Medulla oblongata (tissue), 1 donor: ENCODE data around the gene PRRT2.
A peak's percentile ranks its signal among the peaks of the same experiment; 100 is the strongest.
"Not testable (repeated sequence)": the region's sequence is repeated elsewhere in the genome, so short reads cannot be mapped to it uniquely, and the experiment has no call there.

ENCODE experiments used
- DNase-seq: peaks from one replicate; pipeline ENCODE4 v3.0.0-alpha.2; 2015; ENCODE audit errors: extremely low spot score

Gene PRRT2

DNA sequence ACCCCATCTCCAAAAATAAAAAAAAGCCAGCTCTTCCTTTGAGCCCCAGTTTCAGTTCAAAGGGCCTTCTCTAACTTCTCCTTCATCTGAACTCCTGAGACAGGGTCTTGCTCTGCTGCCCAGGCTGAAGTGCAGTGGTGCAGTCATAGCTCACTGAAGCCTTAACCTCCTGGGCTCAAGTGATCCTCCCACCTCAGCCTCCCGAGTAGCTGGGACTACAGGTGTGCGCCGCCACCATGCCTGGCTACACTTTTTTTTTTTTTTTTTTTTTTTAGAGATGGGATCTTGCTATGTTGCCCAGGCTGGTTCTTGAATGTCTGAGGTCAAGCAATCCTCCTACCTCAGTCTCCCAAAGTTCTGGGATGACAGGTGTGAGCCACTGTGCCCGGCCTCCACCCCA, 21.2 kb downstream of the PRRT2 start:
- DNase-seq: not testable (repeated sequence)

GRCh38 chr16:29834079-29834478, 22.1 kb downstream of the PRRT2 start:
- DNase-seq: no peak

- no peak for DNase-seq
Observed at GRCh38 chr16:29835926-29836325, 23.9 kb downstream of the PRRT2 start.

GRCh38 chr16:29836623-29837022, 24.6 kb downstream of the PRRT2 start:
- DNase-seq: no peak

DNA sequence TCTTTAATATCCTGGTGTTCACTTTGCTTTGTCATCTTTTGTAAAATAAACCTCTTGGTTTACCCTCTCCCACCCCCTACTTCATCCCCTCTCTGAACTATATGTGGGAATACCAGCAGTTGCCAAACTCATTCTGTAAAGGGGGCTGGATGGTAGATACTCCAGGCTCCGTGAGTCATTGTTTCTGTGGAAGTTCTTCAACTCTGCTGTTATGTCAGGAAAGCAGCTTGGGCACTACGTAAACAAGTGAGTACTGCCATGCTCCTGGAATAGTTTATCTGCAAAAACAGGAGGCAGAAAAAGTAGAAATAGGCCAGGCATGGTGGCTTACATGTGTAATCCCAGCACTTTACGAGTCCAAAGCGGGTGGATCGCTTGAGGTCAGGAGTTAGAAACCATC, 25.8 kb downstream of the PRRT2 start:
- DNase-seq: no peak

- DNase-seq: no peak
Observed at GRCh38 chr16:29839822-29840221, 27.8 kb downstream of the PRRT2 start.

DNA sequence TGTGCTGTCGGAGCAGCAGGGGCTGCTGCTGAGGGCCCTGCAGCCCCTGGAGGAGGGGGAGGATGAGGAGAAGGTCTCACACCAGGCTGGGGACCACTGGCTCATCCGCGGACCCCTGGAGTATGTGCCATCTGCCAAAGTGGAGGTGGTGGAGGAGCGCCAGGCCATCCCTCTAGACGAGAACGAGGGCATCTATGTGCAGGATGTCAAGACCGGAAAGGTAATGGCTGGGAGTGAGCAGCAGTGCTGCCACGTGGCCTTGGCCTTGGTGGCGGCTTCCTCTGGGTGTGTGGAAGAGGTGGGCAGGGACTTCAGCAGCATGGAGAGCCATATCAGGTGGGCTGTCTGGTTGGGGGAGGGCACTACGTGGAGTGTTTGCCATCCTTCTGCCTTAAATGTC, 28.2 kb downstream of the PRRT2 start:
- DNase-seq: no peak

DNA sequence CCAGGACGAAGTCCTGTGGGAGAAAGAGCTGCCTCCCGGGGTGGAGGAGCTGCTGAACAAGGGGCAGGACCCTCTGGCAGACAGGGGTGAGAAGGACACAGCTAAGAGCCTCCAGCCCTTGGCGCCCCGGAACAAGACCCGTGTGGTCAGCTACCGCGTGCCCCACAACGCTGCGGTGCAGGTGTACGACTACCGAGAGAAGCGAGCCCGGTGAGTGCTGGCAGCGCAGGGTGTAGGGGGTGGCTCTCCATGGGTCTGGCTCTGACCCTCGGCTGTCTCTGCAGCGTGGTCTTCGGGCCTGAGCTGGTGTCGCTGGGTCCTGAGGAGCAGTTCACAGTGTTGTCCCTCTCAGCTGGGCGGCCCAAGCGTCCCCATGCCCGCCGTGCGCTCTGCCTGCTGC, 29.6 kb downstream of the PRRT2 start:
- DNase-seq: no peak

GRCh38 chr16:29842732-29843346, 30.8 kb downstream of the PRRT2 start:
- DNase-seq: no peak

DNA sequence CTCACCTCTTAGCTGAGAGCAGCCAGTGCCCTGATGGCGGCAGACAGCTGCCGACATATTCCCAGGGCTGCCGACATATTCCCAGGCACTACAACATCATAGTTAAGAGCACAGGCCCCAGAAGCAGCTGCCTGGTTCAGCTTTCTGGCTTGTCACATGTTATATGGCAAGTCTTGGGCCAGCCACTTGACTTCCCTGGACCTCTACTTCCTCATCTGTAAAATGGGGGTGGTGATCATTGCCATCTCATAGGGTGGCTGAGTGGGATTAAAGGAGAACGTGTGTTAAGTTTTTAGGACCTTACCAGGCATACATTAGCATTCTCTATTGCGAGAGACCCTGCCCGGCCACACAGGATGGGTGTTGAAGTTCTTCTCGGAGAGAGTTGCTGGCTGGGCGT, 31.9 kb downstream of the PRRT2 start:
- no peak for DNase-seq

DNA sequence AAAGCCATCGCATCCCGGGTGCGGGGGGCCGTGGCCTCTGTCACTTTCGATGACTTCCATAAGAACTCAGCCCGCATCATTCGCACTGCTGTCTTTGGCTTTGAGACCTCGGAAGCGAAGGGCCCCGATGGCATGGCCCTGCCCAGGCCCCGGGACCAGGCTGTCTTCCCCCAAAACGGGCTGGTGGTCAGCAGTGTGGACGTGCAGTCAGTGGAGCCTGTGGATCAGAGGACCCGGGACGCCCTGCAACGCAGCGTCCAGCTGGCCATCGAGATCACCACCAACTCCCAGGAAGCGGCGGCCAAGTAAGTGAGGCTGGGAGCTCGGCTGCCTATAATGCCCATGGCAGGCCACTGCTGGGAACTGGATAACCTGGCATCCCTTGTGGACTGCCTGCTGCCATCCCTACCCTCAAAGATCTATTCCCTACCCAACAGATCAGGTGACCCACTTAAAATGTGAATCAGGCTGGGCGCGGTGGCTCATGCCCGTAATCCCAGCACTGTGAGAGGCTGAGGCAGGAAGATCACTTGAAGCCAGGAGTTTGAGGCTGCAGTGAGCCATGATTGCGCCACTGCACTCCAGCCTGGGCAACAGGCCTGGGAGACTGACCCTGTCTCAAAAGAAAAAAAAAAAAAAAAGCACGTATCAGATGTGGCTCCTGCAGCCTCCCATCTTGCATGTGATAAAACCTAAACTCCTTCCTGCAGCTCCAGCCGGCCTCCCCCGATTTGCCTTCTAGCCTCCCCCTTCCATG, 32.8 kb downstream of the PRRT2 start:
- DNase-seq: no peak

GRCh38 chr16:29845656-29846055, 33.7 kb downstream of the PRRT2 start:
- no peak for DNase-seq

- DNase-seq: peak; percentile 67
Observed at GRCh38 chr16:29848420-29849297, 36.7 kb downstream of the PRRT2 start.

DNA sequence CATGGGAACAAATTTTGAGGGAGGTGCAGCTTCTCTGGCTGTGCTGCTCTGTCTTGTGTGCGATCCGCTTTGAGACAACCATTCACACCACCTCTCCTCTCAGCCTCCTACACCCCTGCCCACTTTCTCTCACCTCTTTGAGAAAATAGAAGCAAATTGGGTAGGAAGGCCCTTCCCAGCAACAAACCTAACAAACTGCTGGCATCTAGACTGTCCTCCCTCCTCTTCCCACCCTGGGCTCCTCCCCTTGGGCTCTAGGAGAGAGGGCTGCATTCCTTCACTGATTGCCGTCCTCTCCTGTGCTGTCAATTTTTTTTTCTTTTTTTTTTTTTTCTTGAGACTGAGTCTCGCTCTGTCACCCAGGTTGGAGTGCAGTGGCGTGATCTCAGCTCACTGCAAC, 37.5 kb downstream of the PRRT2 start:
- no peak for DNase-seq

GRCh38 chr16:29850998-29851397, 39.0 kb downstream of the PRRT2 start:
- DNase-seq: no peak

GRCh38 chr16:29852654-29853053, 40.7 kb downstream of the PRRT2 start:
- peak; percentile 28 for DNase-seq

- no peak for DNase-seq
Observed at GRCh38 chr16:29854520-29855100, 42.6 kb downstream of the PRRT2 start.

DNA sequence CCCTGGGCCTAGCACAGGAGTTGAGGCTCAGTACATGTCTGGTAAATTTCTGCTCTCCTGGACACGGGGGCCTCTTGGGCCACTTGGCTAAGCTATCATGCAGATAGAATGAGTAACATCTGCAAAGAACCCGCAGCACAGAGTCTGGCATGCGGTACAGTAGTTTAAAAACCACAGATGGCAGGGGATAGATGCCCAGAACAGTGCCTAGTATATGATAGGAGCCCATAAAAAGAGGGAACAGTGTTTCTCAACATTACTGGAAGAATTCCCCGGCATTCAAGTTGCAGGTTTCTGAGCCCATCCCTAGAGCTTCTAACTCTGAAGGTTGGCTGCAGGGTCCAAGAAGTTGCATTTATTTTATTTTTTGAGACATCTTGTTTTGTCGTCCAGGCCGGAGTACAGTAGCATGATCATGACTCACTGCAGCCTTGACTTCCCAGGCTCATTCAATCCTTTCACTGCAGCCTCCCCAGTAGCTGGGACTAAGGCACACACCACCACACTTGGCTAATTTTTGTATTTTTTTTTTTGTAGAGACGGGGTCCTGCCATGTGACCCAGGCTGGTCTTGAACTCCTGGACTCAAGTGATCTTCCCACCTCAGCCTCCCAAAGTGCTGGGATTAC, 45.3 kb downstream of the PRRT2 start:
- DNase-seq: no peak

GRCh38 chr16:29858149-29858849, 46.3 kb downstream of the PRRT2 start:
- DNase-seq: peak; percentile 75

DNA sequence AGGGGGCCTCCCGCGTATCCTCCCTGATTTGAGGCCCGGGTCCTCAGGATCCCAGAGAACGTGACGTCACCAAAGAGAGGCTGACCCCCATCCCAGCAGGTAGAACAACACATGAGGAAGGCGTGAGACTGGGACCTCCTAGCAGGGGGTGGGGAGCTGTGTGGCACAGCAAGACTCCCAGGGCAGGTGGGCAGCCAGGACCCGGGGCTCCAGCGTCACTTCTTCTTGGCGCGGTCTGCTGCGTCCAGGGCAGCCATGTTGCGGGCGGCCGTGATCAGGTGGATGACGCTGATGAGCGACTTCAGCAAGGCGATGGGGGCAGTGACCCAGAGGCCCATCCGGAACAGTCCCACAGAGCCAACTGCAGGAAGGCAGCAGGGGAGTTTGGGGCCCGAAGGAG, 47.0 kb downstream of the PRRT2 start:
- DNase-seq: no peak

DNA sequence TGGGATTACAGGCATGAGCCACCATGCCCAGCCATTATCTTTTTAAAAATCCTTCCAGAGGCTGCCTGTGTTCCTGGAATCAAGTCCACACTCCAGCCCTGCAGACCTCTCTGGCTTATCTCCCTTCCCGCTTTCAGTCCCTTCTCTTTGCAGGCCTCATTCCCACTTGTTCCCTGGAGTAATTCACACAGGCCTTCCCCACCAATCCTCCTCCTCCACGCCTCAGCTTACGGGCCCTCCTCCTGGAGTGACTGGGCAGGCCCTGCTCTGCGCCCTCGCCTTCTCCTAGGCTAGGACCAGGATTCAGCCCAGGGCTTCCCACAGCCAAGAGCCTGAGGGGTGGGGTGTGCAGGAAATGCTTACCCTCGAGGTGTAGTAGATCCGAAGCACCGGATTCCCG, 48.2 kb downstream of the PRRT2 start:
- no peak for DNase-seq
